GM12865 (cell line): ENCODE measurements around the gene DDX17.

ENCODE experiments used
- DNase-seq: peaks from one replicate; pipeline ENCODE4 v3.0.0; 2010; ENCODE audit warnings: low read depth
- H3K4me3 ChIP-seq: 2 replicates; pipeline ENCODE4 v1.5.1; 2011; ENCODE audit warnings: mild to moderate bottlenecking, low read depth, low read length, control low read depth
- CTCF ChIP-seq: IDR thresholded peaks from 2 replicates; pipeline ENCODE4 v1.5.1; 2011; ENCODE audit warnings: low read length, control low read depth, low read depth, inconsistent platforms; ENCODE audit not compliant: insufficient read depth; ENCODE audit errors: missing control alignments

The DDX17 gene

DNA sequence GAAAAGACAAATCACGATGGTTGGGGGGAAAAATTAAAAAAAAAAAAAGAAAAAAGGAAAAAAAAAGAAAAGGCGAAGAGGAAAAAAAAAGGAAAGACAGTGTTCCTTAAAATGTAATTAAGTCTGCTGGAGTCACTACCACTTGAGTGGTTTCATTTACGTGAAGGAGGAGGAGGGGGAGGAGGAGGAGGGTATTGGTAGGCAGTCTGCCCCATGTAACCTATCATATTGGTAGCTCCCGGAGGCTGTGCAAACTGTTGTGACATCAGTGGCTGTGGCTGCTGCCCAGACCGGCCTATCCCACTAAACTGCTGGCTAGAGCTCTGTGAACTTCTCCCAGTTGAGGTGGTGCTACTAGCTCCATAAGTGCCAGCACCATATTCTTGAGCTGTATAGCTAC, 20.3 kb downstream of the DDX17 start:
- no peak for DNase-seq
- H3K4me3 ChIP-seq = no peak overlapping the region
- TF ChIP-seq CTCF = no peak

GRCh38 chr22:38484244-38484643, 21.9 kb downstream of the DDX17 start:
- no peak for DNase-seq
- no peak overlapping the region for H3K4me3 ChIP-seq
- no peak for TF ChIP-seq CTCF

GRCh38 chr22:38482662-38483308, 23.3 kb downstream of the DDX17 start:
- no peak for DNase-seq
- no peak for TF ChIP-seq CTCF
- H3K4me3 ChIP-seq = no peak overlapping the region

GRCh38 chr22:38481871-38482332, 24.2 kb downstream of the DDX17 start:
- no peak overlapping the region for H3K4me3 ChIP-seq
- no peak for TF ChIP-seq CTCF
- DNase-seq = no peak

- no peak overlapping the region for H3K4me3 ChIP-seq
- TF ChIP-seq CTCF = no peak
- no peak for DNase-seq
These were observed 24.8 kb downstream of the DDX17 start for GRCh38 chr22:38481162-38481870.

DNA sequence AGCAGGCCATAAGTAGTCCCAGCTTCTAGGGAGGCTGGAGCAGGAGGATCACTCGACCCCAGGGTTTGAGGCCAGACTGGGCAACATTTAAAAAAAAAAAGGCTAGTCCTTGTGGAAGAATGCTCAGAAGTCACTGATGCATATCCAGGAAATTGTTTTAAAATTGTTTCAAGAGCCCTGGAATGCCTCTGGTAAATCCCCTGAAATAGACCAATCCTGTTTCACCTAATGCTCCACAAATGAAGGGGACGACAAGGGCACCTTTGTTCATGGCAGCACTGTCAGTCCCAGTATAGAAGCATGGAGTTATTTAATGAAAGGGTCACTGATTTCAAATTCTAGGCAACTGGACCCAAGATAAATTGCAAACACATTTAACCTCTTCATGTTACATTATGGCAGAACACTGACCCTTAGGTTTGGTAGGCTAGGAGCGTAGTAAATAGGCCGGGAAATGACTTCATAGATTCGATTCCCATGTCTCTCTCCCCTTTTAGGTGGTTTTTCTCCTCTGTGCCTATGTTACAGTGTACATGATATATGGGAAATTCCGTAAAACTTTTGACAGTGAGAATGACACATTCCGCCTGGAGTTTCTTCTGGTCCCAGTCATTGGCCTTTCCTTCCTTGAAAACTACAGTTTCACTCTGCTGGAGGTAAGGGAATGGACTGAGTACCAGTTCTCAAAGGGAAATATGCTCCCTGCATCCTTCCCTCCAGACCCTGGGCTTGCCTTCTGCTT, 26.8 kb downstream of the DDX17 start:
- no peak for DNase-seq
- no peak overlapping the region for H3K4me3 ChIP-seq
- TF ChIP-seq CTCF = no peak
